Activated CD8-positive, alpha-beta T cell treated with anti-CD3 and anti-CD28 coated beads, Interleukin-2, amount 10 ng/mL, durations not matched to agents 7 days and 5 days (primary cell): ENCODE measurements around the gene DCX. TPM values are rescaled to one million over a fixed set of nuclear protein-coding genes. Genes with fewer than 3 reads are reported as not detected.

Source experiments
- ATAC-seq: fragments of 150-1000 bp; cut with Tn5 transposase; one replicate; pipeline ENCODE4 v1.10.0; 2021; ENCODE audit warnings: moderate library complexity
- CTCF ChIA-PET: fragments of 350-600 bp; sonication (Branson Sonifier 250); formaldehyde crosslinking; loops from one replicate; lab custom pipeline; 2021; ENCODE audit warnings: antibody characterized with exemption; lab: Charles Lee
- POLR2A ChIA-PET: fragments of 350-600 bp; sonication (Branson Sonifier 250); formaldehyde crosslinking; loops from one replicate; lab custom pipeline; 2021; ENCODE audit warnings: antibody characterized with exemption; lab: Charles Lee
- DNase-seq: peaks from one replicate; pipeline ENCODE4 v3.0.0-alpha.2; 2020
- H3K27ac Mint-ChIP-seq: one replicate; pipeline ENCODE4 v1.8.0; 2021; ENCODE audit warnings: mild to moderate bottlenecking, mixed read lengths
- H3K27me3 Mint-ChIP-seq: one replicate; pipeline ENCODE4 v1.8.0; 2021; ENCODE audit warnings: low read depth, mixed read lengths
- H3K36me3 Mint-ChIP-seq: one replicate; pipeline ENCODE4 v1.8.0; 2021; ENCODE audit warnings: low read depth, mixed read lengths
- H3K4me1 Mint-ChIP-seq: one replicate; pipeline ENCODE4 v1.8.0; 2021; ENCODE audit warnings: low read depth, mixed read lengths
- H3K4me3 Mint-ChIP-seq: one replicate; pipeline ENCODE4 v1.8.0; 2021; ENCODE audit warnings: mild to moderate bottlenecking, mixed read lengths
- H3K9me3 Mint-ChIP-seq: one replicate; pipeline ENCODE4 v1.8.0; 2022; ENCODE audit warnings: mixed read lengths; ENCODE audit not compliant: insufficient read depth
- total RNA-seq, 2 experiments: library from RNA; stranded (reverse); gene quantifications; one replicate each; pipeline ENCODE4 v1.2.3, GENCODE V29; 2021

Gene DCX
- total RNA-seq, 2 experiments from 2014 or later = not detected

DNA sequence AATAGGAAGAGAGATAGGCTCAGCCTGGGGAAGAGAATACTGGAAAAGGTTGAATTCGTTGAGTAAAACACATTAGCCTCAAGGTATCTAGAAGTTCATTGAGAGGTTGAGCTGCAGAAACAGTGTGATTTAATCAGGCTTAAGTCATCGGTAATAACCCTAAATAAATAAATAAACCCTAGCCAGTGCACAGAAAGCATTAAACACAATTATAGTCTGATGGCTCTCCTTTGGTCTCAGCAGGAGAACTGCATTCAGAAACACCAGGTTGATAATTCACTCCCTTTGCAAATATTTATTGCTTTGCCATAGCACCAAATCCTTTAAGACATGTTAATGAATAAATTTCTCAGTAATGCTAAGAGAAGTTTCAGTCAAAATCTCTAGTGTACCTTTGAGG is 9.6 kb downstream of the DCX start:
- ATAC-seq (no peak), DNase-seq (no peak)
- ChIA-PET POLR2A (no interaction called here), CTCF (no interaction called here)
- Mint-ChIP-seq H3K27ac (no peak overlapping the region), H3K36me3 (no peaks in the 10 kb centered on the region), H3K27me3 (no peaks in the 10 kb centered on the region), H3K4me3 (no peak overlapping the region), H3K4me1 (no peaks in the 10 kb centered on the region), H3K9me3 (no peaks in the 10 kb centered on the region)

DNA sequence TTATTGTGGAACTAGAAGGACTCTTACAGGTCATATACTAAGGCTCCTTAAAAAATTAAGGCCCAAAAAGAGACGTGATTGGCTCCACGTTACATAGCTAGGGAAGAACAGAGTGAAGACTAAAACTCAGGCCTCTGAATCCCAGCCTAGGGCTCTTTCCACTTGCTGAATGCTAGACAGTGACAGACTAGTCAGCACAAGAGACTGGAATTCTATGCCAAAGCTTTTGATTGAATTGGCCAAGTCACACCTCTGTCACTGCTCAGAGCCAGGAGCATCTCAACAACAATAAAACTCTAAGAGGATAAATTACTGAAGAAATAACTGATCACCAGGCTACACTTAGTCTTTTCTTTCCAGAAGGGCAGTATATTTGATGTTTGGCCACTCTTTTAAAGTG is 16.8 kb downstream of the DCX start:
- H3K36me3 Mint-ChIP-seq = no peaks in the 10 kb centered on the region
- no peak for ATAC-seq
- DNase-seq = no peak
- CTCF ChIA-PET = no interaction called here
- H3K4me3 Mint-ChIP-seq = no peak overlapping the region
- POLR2A ChIA-PET = no interaction called here
- H3K27ac Mint-ChIP-seq = no peak overlapping the region
- no peaks in the 10 kb centered on the region for H3K4me1 Mint-ChIP-seq
- no peaks in the 10 kb centered on the region for H3K9me3 Mint-ChIP-seq
- H3K27me3 Mint-ChIP-seq = no peaks in the 10 kb centered on the region

DNA sequence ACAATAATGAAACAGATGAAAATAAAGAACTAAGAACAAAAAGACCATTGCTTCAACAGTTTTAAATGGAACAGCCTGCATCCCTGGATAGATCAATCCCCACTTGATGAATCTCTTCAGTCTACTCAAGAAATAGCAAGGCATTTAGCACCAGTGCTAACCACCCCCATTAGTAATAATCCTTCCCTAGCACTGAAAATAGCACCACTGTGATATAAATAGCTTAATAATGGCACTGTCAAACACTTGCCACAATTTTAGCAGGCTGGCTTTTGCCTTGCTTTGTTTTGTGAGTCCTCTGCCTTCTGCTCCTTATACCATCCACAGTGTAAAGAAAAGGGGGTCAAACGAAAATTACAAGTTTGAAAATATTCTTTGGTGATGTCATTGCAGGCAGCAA is 17.4 kb downstream of the DCX start:
- DNase-seq = no peak
- Mint-ChIP-seq H3K4me1 (no peaks in the 10 kb centered on the region), H3K4me3 (no peak overlapping the region), H3K27ac (no peak overlapping the region), H3K36me3 (no peaks in the 10 kb centered on the region), H3K9me3 (no peaks in the 10 kb centered on the region), H3K27me3 (no peaks in the 10 kb centered on the region)
- no peak for ATAC-seq
- POLR2A ChIA-PET = no interaction called here
- CTCF ChIA-PET = no interaction called here

DNA sequence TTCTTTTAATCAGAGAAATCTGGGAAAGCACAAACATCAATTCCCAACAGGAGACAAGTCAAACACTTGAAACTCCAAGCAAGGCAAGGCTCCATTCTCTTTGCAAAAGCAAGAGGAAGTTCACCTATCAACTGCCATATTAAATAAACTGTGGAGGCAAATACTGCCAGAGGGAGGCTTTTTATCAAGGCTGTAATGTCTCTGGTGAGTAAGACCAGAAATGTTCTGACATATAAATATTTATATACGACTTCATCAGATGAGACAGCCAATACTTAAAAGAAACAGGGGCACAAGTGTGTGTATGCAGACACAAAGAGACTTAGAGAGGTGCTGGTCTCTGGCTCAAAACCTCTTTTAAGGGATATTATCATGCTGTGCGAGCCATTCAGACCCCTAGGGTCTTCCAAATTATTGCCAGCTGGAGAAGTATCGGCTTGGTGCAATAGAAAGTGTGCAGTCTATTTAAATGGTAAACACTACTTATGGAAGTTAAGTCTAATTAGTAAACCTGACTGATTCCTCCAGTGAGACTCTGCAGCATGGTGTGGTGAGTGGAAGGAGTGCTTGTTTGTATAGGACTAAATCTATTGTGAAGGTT is 24.4 kb downstream of the DCX start:
- no peaks in the 10 kb centered on the region for H3K4me1 Mint-ChIP-seq
- no peaks in the 10 kb centered on the region for H3K9me3 Mint-ChIP-seq
- H3K27me3 Mint-ChIP-seq = no peaks in the 10 kb centered on the region
- H3K4me3 Mint-ChIP-seq = no peak overlapping the region
- ChIA-PET POLR2A (no interaction called here), CTCF (no interaction called here)
- no peak overlapping the region for H3K27ac Mint-ChIP-seq
- no peak for ATAC-seq
- H3K36me3 Mint-ChIP-seq = no peaks in the 10 kb centered on the region
- no peak for DNase-seq

DNA sequence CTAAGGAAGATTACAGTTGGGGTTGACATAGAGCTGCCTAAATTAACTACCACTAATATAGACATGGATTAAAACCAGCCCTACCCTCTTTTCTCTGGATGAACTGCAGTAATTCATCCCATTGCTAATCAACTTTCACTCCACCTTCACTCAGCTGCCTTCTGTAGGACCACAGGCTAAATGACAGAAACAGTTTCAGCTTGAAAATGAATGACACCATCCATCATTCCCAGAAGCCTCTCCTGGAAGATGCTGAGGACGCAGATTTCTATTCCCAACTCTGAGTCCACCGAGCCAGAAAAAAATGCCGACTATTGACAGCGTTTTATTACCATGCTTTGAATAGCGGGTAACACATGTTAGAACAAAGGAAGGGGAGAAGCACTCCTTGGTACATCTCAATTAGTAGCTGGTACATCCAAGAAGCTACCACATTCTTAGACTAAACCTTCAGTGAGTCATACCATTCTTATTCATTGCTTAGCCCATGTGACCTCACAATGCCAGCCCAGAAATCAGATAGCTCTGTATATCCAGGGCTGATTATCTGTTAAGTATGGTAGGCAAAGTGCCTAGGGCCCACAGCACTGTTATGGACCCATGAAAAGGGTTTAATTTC is 25.3 kb downstream of the DCX start:
- H3K9me3 Mint-ChIP-seq = no peaks in the 10 kb centered on the region
- no peak overlapping the region for H3K4me3 Mint-ChIP-seq
- no peak for DNase-seq
- no peaks in the 10 kb centered on the region for H3K36me3 Mint-ChIP-seq
- ChIA-PET POLR2A (no interaction called here), CTCF (no interaction called here)
- ATAC-seq = no peak
- H3K27ac Mint-ChIP-seq = no peak overlapping the region
- H3K27me3 Mint-ChIP-seq = no peaks in the 10 kb centered on the region
- H3K4me1 Mint-ChIP-seq = no peaks in the 10 kb centered on the region

DNA sequence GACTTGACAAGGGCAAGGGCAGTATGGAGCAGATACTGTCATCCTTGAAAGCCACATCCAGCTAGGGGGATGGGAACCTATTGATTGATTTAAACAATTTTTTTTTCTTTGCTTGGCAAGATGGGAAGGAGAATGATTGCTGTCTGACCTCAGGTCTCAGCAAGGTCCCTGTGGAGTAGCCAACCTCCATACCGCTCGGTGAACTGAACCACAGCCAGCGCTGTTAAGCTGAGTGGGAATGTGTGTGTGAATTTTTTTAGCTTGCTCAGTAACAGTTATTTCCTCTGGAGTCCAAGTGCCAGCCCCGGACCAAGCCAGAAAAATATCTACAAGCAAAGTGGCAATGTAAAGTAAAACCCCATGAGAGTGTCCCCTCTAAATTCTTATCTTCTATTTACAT is 25.9 kb downstream of the DCX start:
- no peak for ATAC-seq
- CTCF ChIA-PET = no interaction called here

DNA sequence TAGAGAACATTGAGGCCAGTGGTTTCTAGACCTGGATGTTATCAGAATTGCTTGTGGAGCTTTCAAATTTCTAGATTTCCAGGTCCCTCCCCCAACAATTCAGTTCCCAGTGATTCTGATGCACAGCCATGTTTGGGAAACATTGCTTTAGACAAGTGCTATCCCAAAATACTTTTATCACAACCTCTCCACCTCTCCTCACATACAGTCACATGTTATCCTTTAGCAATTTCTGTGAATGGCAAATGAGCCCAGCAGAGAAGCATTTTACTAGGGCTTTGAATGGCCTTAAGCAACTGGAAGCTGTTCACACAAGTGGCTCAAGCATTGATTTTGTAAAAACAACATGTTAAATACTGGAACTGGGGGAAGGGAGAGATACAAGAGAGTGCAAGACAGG is 29.7 kb downstream of the DCX start:
- no peak for ATAC-seq
- no peaks in the 10 kb centered on the region for H3K27me3 Mint-ChIP-seq
- H3K4me1 Mint-ChIP-seq = no peaks in the 10 kb centered on the region
- H3K9me3 Mint-ChIP-seq = no peaks in the 10 kb centered on the region
- no peak overlapping the region for H3K27ac Mint-ChIP-seq
- CTCF ChIA-PET = no interaction called here
- DNase-seq = no peak
- H3K36me3 Mint-ChIP-seq = no peaks in the 10 kb centered on the region
- no peak overlapping the region for H3K4me3 Mint-ChIP-seq
- POLR2A ChIA-PET = no interaction called here

More for the DNA sequence above, 25.9 kb downstream of the DCX start:
- H3K27ac Mint-ChIP-seq = no peak overlapping the region
- POLR2A ChIA-PET = no interaction called here
- no peak for DNase-seq
- H3K27me3 Mint-ChIP-seq = no peaks in the 10 kb centered on the region
- H3K9me3 Mint-ChIP-seq = no peaks in the 10 kb centered on the region
- no peaks in the 10 kb centered on the region for H3K4me1 Mint-ChIP-seq
- no peak overlapping the region for H3K4me3 Mint-ChIP-seq
- no peaks in the 10 kb centered on the region for H3K36me3 Mint-ChIP-seq

DNA sequence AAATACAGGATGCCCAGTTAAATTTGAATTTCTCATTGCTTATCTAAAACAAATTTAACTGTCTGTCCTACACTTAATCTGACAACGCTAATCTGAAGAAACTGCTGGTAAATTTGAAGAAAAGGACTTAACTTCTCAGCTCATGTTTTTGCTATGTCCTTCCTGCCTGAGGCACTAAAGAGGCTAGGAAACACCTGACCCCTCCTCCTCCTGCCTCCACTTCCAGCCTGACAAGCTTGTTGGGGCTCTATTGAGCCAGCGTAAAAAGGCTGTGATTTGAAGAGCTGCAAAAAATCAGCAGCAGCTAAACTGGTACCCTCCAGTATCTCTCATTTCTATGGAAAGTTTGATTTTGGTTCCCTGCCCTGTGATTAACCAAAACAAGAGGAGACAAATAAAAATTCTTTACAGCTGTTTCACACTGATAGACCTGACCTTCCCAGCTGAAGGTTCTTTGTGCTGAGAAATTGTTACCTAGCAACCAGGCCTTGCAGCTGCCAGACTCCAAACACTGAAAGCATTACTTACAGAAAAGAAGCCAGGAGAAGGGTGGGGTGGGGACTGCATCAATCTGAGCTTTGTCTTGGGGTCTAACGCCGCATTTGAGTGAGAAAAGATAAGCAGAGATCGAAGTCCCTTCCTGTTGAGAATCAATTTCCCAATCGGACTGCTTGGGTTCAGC is 35.0 kb downstream of the DCX start:
- CTCF ChIA-PET = no interaction called here
- Mint-ChIP-seq H3K4me1 (no peaks in the 10 kb centered on the region), H3K27me3 (no peaks in the 10 kb centered on the region), H3K9me3 (no peaks in the 10 kb centered on the region), H3K27ac (no peak overlapping the region), H3K4me3 (no peak overlapping the region), H3K36me3 (no peaks in the 10 kb centered on the region)
- POLR2A ChIA-PET = no interaction called here
- ATAC-seq = no peak
- no peak for DNase-seq

DNA sequence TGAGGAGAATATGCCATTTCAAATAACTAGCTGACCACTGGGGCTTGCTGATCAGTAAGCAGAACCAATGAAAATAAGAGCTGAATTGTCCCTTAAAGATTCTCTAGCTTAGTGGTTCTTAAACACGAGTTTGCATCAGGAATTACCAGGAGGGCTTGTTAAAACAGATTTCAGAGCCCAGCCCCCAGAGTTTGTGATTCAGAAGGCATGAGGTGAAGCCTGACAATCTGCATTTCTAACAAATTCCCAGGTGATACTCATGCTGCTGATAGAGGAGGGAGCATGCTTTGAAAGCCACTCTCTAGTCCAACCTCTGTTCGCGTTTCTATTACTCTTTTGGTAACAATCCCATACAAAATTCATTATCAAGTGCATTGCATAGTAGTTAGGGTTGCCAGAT is 35.5 kb downstream of the DCX start:
- DNase-seq (no peak), ATAC-seq (no peak)
- ChIA-PET CTCF (no interaction called here), POLR2A (no interaction called here)
- Mint-ChIP-seq H3K9me3 (no peaks in the 10 kb centered on the region), H3K4me3 (no peak overlapping the region), H3K36me3 (no peaks in the 10 kb centered on the region), H3K4me1 (no peaks in the 10 kb centered on the region), H3K27ac (no peak overlapping the region), H3K27me3 (no peaks in the 10 kb centered on the region)

DNA sequence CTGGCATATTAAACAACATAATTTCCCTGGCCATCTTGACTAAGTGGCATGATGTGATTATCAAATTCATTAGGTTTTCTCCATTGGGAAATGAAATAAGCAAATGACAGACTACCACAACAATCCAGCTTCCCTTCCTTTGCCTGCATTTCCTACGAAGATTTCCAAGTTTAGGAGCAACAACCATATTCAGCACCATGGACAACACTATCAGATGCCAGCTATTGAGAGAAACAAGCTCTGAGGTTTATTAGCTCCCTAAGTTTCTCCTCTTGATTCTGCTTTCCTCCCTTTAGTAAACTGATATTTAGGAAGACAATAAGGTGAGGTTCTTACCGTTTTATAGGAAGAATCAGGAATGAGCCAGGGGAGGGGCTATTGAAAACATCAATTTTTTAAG is 36.2 kb downstream of the DCX start:
- no peak for ATAC-seq
- H3K27me3 Mint-ChIP-seq = no peaks in the 10 kb centered on the region
- no peaks in the 10 kb centered on the region for H3K36me3 Mint-ChIP-seq
- CTCF ChIA-PET = no interaction called here
- no peak overlapping the region for H3K27ac Mint-ChIP-seq
- DNase-seq = no peak
- no peak overlapping the region for H3K4me3 Mint-ChIP-seq
- H3K9me3 Mint-ChIP-seq = no peaks in the 10 kb centered on the region
- no peaks in the 10 kb centered on the region for H3K4me1 Mint-ChIP-seq
- POLR2A ChIA-PET = no interaction called here

DNA sequence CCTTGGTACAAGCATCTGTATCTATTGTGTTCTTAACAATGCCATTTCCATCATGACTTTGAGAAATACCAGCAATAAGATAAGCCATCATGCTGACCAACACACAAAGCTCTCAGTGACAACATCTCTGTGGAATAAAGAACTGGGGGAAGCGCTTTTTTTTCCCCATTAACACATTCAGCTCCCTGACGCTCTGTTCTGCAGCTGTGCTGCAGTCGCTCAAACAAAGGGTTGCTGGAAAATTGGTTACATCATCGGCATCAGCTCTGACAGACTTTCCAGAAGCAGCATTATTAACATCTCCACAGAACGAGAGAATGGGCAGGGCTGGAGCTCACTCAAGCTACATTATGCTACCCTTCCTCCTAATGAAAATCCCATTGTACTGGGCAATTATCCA is 39.9 kb downstream of the DCX start:
- Mint-ChIP-seq H3K9me3 (no peaks in the 10 kb centered on the region), H3K27ac (no peak overlapping the region), H3K4me3 (no peak overlapping the region), H3K36me3 (no peaks in the 10 kb centered on the region), H3K27me3 (no peaks in the 10 kb centered on the region), H3K4me1 (no peaks in the 10 kb centered on the region)
- ChIA-PET POLR2A (interaction anchor here (0.6 kb wide), 1 partner anchor 35 kb away, joined by 3 read pairs; no protein-coding TSS in a partner anchor), CTCF (no interaction called here)
- ATAC-seq (no peak), DNase-seq (no peak)

DNA sequence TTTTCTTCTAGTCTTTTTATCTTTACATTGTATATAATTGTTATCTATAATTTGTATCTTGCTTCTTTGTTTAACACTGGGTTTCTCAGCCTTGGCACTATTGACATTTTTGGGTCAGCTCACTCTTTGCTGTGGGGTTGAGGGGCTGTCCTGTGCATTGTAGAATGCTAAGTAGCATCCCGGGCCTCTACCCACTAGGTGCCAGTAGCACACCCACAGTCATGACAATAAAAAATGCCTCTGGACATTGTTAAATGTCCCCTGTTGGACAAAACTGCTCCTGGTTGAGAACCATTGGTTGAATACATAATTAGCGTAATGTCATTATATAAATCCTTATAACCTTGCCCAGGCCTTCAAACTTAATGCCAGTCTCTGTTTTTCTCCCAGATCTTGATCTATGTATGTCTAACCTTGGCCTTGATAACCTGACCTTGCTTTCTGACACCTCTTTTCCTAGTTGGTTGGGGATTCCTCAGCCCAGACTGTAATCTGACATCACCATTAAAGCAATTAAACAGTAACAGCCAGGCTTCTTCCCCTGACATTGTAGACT is 46.1 kb downstream of the DCX start:
- H3K36me3 Mint-ChIP-seq = no peaks in the 10 kb centered on the region
- no peaks in the 10 kb centered on the region for H3K4me1 Mint-ChIP-seq
- H3K27ac Mint-ChIP-seq = no peak overlapping the region
- no peak overlapping the region for H3K4me3 Mint-ChIP-seq
- no peak for ATAC-seq
- H3K9me3 Mint-ChIP-seq = no peaks in the 10 kb centered on the region
- no peaks in the 10 kb centered on the region for H3K27me3 Mint-ChIP-seq
- DNase-seq = no peak
- CTCF ChIA-PET = no interaction called here
- POLR2A ChIA-PET = no interaction called here
